CD4-positive, alpha-beta T cell treated with Interleukin-15 for 4 hours (primary cell): ENCODE data around the gene B4GALNT4.
A peak's percentile ranks its signal among the peaks of the same experiment; 100 is the strongest.
"Not testable (repeated sequence)": the region's sequence is repeated elsewhere in the genome, so short reads cannot be mapped to it uniquely, and the experiment has no call there.

Experiments
- DNase-seq: peaks from one replicate; pipeline ENCODE4 v3.0.0-alpha.2; 2020; ENCODE audit warnings: low spot score

B4GALNT4 gene

GRCh38 chr11:392102-392777 lies 22.9 kb downstream of the B4GALNT4 start:
- DNase-seq, result no peak

- no peak for DNase-seq
Measured at GRCh38 chr11:393219-394033, 24.1 kb downstream of the B4GALNT4 start.

DNA sequence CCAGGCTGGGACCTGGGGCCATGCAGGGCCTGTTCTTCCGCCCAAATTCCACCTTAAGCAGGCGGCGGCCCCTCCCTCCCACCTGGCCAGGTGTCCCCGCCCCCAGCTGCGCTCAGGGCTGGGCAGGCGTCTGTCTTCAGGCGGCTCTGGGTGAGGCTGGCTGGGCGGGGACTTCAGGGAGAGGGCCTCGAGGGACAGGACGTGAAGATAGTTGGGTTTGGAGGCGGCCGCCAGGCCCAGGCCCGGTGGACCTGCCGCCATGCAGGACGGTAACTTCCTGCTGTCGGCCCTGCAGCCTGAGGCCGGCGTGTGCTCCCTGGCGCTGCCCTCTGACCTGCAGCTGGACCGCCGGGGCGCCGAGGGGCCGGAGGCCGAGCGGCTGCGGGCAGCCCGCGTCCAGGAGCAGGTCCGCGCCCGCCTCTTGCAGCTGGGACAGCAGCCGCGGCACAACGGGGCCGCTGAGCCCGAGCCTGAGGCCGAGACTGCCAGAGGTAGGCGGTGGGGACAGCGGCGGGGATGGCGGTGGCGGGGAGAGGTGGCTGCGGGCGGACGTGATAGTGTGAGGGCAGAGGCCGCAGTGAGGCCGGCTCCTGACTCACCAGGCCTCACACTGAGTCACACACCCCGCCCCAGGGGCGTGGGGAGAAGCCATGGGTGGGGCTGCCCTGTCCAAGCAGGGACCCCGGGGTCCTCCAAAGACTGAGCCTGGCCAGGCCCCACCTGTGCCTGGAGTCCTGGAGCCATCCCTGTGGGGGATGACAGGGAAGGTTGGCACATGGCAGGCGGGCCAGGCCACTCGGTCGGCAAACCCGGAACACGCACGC lies 24.9 kb downstream of the B4GALNT4 start, which contains the start of gene PKP3:
PKP3 (plus strand) TSS at position 176 of the 824 bp plus-strand sequence; CDS start at position 260, 84 bp downstream.
- DNase-seq, result no peak

- no peak for DNase-seq
Measured at GRCh38 chr11:394858-395655, 25.8 kb downstream of the B4GALNT4 start.

DNA sequence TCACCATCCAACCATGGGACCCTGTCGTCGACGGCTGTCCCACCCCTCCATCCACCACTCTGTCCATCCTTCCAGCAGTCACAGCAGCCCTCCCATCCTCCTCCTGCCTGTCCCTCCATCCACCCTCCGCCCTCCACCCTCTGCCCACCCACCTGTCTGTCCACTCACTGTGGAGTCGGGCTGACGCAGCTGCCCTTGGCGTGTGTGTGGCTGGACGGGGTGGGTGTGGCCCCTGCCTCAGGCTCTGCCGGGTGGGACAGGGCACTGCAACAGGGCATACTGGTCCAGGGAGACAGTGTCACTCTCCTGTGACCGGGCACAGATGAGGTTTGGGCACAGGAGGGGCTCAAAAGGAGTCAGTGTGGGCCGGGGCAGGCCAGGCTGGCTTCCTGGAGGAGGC lies 26.6 kb downstream of the B4GALNT4 start:
- no peak for DNase-seq

GRCh38 chr11:396511-396947 lies 27.2 kb downstream of the B4GALNT4 start:
- DNase-seq, result no peak

DNA sequence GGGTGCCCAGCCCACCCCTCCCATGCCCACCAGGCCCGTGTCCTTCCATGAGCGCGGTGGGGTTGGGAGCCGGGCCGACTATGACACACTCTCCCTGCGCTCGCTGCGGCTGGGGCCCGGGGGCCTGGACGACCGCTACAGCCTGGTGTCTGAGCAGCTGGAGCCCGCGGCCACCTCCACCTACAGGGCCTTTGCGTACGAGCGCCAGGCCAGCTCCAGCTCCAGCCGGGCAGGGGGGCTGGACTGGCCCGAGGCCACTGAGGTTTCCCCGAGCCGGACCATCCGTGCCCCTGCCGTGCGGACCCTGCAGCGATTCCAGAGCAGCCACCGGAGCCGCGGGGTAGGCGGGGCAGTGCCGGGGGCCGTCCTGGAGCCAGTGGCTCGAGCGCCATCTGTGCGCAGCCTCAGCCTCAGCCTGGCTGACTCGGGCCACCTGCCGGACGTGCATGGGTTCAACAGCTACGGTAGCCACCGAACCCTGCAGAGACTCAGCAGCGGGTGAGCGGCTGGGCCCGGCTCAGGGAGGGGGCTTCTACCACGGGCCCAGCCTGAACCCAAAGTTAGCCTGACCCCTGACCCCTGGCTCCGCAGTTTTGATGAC lies 27.7 kb downstream of the B4GALNT4 start:
- DNase-seq, result peak; percentile 60

GRCh38 chr11:398826-399225 lies 29.5 kb downstream of the B4GALNT4 start:
- no peak for DNase-seq

DNA sequence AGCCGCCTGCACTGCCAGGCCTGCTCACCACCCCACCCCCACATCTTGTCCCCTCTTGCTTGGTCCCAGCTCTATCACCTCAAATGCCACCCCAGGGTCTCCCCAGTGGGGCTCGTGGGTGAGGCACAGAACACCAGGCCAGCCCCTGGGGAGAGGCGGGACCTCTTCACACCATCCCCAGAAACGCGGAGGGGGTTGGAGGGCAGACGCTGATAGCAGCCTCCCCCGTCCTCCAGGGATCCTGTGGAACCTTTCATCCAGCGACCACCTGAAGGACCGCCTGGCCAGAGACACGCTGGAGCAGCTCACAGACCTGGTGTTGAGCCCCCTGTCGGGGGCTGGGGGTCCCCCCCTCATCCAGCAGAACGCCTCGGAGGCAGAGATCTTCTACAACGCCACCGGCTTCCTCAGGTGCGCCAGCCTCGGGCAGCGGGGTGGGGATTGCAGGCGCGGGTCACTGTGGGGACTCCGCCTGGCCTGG lies 30.5 kb downstream of the B4GALNT4 start:
- no peak for DNase-seq

GRCh38 chr11:400241-400689 lies 31.0 kb downstream of the B4GALNT4 start:
- no peak for DNase-seq

DNA sequence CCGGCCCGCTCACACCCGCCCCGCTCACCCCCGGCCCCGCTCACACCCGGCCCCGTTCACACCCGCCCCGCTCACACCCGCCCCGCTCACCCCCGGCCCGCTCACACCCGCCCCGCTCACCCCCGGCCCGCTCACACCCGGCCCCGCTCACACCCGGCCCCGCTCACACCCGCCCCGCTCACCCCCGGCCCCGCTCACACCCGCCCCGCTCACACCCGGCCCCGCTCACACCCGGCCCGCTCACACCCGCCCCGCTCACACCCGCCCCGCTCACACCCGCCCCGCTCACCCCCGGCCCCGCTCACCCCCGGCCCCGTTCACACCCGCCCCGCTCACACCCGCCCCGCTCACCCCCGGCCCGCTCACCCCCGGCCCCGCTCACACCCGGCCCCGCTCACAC lies 31.9 kb downstream of the B4GALNT4 start:
- DNase-seq, result not testable (repeated sequence)

DNA sequence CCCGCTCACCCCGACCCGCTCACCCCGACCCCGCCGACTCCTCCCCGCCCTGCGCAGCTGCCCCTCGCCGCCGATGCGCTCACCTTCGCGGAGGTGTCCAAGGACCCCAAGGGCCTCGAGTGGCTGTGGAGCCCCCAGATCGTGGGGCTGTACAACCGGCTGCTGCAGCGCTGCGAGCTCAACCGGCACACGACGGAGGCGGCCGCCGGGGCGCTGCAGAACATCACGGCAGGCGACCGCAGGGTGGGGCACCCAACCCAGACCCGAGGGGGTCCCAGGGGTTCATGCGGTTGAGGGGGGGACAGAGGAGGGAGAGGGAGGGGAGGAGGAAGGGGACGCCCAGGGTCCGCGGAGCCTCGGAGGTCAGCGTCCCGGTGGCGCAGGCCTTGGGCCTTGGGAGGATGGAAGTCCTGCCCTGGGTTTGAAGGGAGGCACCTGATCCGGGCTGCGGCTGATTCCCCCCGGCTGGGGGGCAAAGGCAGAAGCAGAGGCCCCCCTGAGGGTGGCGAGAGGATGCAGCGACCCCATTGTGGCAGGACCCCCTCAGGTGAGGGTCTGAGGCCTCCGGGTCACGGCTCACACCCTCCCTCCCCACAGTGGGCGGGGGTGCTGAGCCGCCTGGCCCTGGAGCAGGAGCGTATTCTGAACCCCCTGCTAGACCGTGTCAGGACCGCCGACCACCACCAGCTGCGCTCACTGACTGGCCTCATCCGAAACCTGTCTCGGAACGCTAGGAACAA lies 33.9 kb downstream of the B4GALNT4 start:
- no peak for DNase-seq

GRCh38 chr11:403761-404431 lies 34.6 kb downstream of the B4GALNT4 start:
- DNase-seq, result no peak

- no peak for DNase-seq
Measured at GRCh38 chr11:404551-405264, 35.4 kb downstream of the B4GALNT4 start.

DNA sequence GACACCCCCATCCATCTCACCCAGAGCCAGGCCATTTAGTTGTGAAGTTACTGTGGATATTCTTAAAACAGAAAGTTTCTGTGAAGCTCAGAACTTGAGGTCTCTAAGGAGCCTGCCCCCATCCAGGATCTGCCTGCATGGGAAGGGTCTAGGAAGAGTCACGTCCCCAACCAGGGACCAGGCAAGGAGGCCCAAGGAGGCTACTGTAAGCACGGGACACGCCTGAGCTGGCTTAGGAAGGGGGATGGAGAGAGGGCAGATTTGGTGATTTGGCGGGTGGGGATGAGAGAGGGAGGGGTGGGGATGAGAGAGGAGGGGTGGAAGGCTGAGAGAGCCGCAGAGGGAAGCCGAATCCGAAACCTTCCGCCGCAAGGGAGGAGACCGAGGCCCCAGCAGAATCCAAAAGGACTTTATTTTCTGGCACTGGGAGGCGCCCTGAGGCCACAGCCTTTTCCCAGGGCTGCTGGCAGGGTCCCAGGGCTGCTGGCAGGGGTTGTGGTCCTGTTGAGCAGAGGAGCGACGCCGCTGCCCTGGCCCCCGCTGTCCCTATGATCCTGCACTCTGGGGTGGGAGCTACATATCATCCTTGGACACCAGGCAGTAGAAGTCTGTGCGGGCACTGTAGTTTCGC lies 36.1 kb downstream of the B4GALNT4 start:
- no peak for DNase-seq

- no peak for DNase-seq
Measured at GRCh38 chr11:405954-406795, 36.9 kb downstream of the B4GALNT4 start.
